Putamen (tissue), 1 donor: ENCODE measurements around the gene PNPLA3.

Experiments used
- DNase-seq: peaks from one replicate; pipeline ENCODE4 v3.0.0-alpha.2; 2016; ENCODE audit warnings: low spot score

Gene PNPLA3

GRCh38 chr22:43993072-43993760, 69.6 kb downstream of the PNPLA3 start:
- DNase-seq: no peak

GRCh38 chr22:43994006-43994405, 70.4 kb downstream of the PNPLA3 start:
- DNase-seq: no peak

- DNase-seq: no peak
Observed at GRCh38 chr22:43994416-43994815, 70.8 kb downstream of the PNPLA3 start.

- DNase-seq: no peak
Observed at GRCh38 chr22:43995057-43995685, 71.6 kb downstream of the PNPLA3 start.

- no peak for DNase-seq
Observed at GRCh38 chr22:43995798-43996169, 72.2 kb downstream of the PNPLA3 start.

- no peak for DNase-seq
Observed at GRCh38 chr22:43996170-43996980, 72.8 kb downstream of the PNPLA3 start.

- DNase-seq: no peak
Observed at GRCh38 chr22:43996981-43997265, 73.3 kb downstream of the PNPLA3 start.
